SU-DHL-6 (cell line): ENCODE data around the gene ADAMTS16.

Experiments
- EZH2phosphoT487 ChIP-seq: fragments of 200-600 bp; sonication (generic), shearing (Covaris generic); conservative IDR thresholded peaks from 2 replicates; pipeline ENCODE4 v1.6.1; 2018; ENCODE audit warnings: mild to moderate bottlenecking, antibody characterized with exemption, low read length, moderate library complexity, mixed read lengths
- TF ChIP-seq, protein P1 (sequence below): fragments of 200-600 bp; sonication (generic); IDR thresholded peaks from one replicate; pipeline ENCODE4 v1.5.1; 2017; ENCODE audit warnings: antibody characterized with exemption, mild to moderate bottlenecking, low read length, moderate library complexity; ENCODE audit not compliant: insufficient read depth, poor library complexity, severe bottlenecking

- TF ChIP-seq, protein P1, sequence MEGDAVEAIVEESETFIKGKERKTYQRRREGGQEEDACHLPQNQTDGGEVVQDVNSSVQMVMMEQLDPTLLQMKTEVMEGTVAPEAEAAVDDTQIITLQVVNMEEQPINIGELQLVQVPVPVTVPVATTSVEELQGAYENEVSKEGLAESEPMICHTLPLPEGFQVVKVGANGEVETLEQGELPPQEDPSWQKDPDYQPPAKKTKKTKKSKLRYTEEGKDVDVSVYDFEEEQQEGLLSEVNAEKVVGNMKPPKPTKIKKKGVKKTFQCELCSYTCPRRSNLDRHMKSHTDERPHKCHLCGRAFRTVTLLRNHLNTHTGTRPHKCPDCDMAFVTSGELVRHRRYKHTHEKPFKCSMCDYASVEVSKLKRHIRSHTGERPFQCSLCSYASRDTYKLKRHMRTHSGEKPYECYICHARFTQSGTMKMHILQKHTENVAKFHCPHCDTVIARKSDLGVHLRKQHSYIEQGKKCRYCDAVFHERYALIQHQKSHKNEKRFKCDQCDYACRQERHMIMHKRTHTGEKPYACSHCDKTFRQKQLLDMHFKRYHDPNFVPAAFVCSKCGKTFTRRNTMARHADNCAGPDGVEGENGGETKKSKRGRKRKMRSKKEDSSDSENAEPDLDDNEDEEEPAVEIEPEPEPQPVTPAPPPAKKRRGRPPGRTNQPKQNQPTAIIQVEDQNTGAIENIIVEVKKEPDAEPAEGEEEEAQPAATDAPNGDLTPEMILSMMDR: no peak
- no peak for TF ChIP-seq EZH2phosphoT487
Observed at GRCh38 chr5:5339257-5339656, 199.1 kb downstream of the ADAMTS16 start.
